Fibroblast of lung (primary cell): ENCODE data around the gene CDC42SE1. TPM values are rescaled to one million over a fixed set of nuclear protein-coding genes. Genes with fewer than 3 reads are reported as not detected.

Experiments
- DNase-seq, 2 donors: peaks; one replicate each; pipeline versions ENCODE4 v3.0.0 to v3.0.0-alpha.2; 2010; ENCODE audit warnings: low read depth in 2 of 2
- H2AFZ ChIP-seq: 2 replicates; pipeline ENCODE4 v1.5.1; 2012; ENCODE audit warnings: low read length, control low read depth, inconsistent platforms
- H3K27ac ChIP-seq: 2 replicates; pipeline ENCODE4 v1.5.1; 2011; ENCODE audit warnings: low read length, control low read depth; ENCODE audit not compliant: insufficient read depth
- H3K27me3 ChIP-seq: 2 replicates; pipeline ENCODE4 v1.5.1; 2011; ENCODE audit warnings: mild to moderate bottlenecking, low read length; ENCODE audit not compliant: control insufficient read depth, insufficient read depth
- H3K36me3 ChIP-seq: 2 replicates; pipeline ENCODE4 v1.5.1; 2011; ENCODE audit warnings: low read length; ENCODE audit not compliant: control insufficient read depth, insufficient read depth
- H3K4me1 ChIP-seq: 2 replicates; pipeline ENCODE4 v1.5.1; 2011; ENCODE audit warnings: low read length; ENCODE audit not compliant: control insufficient read depth, insufficient read depth; ENCODE audit errors: extremely low read depth
- H3K4me2 ChIP-seq: 2 replicates; pipeline ENCODE4 v1.5.1; 2011; ENCODE audit warnings: low read length, control low read depth; ENCODE audit not compliant: insufficient read depth; ENCODE audit errors: extremely low read depth
- H3K4me3 ChIP-seq, 4 experiments: fragments of 200-600 bp in 1 of 4; sonication (generic) in 1 of 4; replicated peaks in 1 of 4; 2 replicates each; pipeline ENCODE4 v1.5.1; 2011 to 2016; ENCODE audit warnings: low read length in 4 of 4, low read depth in 3 of 4, mild to moderate bottlenecking in 3 of 4, control low read depth in 2 of 4, inconsistent platforms in 1 of 4, mixed read lengths in 1 of 4; ENCODE audit not compliant: insufficient read depth in 1 of 4; ENCODE audit errors: control extremely low read depth in 1 of 4
- H3K79me2 ChIP-seq: 2 replicates; pipeline ENCODE4 v1.5.1; 2012; ENCODE audit warnings: mild to moderate bottlenecking, low read length, inconsistent platforms; ENCODE audit not compliant: control insufficient read depth, insufficient read depth
- H3K9ac ChIP-seq: 2 replicates; pipeline ENCODE4 v1.5.1; 2011; ENCODE audit warnings: mild to moderate bottlenecking, low read length, control low read depth; ENCODE audit not compliant: insufficient read depth
- H3K9me3 ChIP-seq: 2 replicates; pipeline ENCODE4 v1.5.1; 2012; ENCODE audit warnings: low read depth, low read length; ENCODE audit not compliant: control insufficient read depth, insufficient read depth
- H4K20me1 ChIP-seq: 2 replicates; pipeline ENCODE4 v1.5.1; 2011; ENCODE audit warnings: low read length; ENCODE audit not compliant: control insufficient read depth, insufficient read depth; ENCODE audit errors: extremely low read depth
- CTCF ChIP-seq, 2 donors: IDR thresholded peaks in 1 of 2; conservative IDR thresholded peaks in 1 of 2; 1 replicate in 1 of 2; 2 replicates in 1 of 2; pipeline ENCODE4 v1.5.1; 2011 to 2012; ENCODE audit warnings: low read length in 2 of 2, control low read depth in 1 of 2, inconsistent platforms in 1 of 2, low read depth in 1 of 2, mild to moderate bottlenecking in 1 of 2
- EZH2 ChIP-seq: IDR thresholded peaks from 2 replicates; pipeline ENCODE4 v1.5.1; 2012; ENCODE audit warnings: low read length, control low read depth, mild to moderate bottlenecking; ENCODE audit errors: missing control alignments
- polyA plus RNA-seq, 2 donors: library from polyadenylated mRNA; depleted of rRNA in 1 of 2; stranded (reverse) in 1 of 2; unstranded in 1 of 2; fragments of >200 nt; gene quantifications; 2 replicates each; pipeline ENCODE4 v1.2.1, GENCODE V29; 2011 to 2012; ENCODE audit warnings: missing spikeins in 1 of 2
- total RNA-seq: library from RNA; depleted of rRNA; stranded (reverse); fragments of >200 nt; gene quantifications from 2 replicates; pipeline ENCODE4 v1.2.1, GENCODE V29; 2014

Gene CDC42SE1
- total and polyA plus RNA-seq, 2 donors (not counting 1 experiment from before 2014, with no cell fraction given), result 36.5 to 49.9 TPM

GRCh38 chr1:151009206-151009587 lies 50.2 kb downstream of the CDC42SE1 start:
- peak; percentile 43 to 88 for DNase-seq
- Histone ChIP-seq H3K9ac (peak overlapping the region; percentile 86), H4K20me1 (no peaks in the 10 kb centered on the region), H2AFZ (peak overlapping the region; percentile 97), H3K4me2 (peak overlapping the region; percentile 94), H3K4me1 (peaks cover 14% of the 10 kb centered on the region), H3K27ac (peak overlapping the region; percentile 94), H3K27me3 (no peaks in the 10 kb centered on the region), H3K4me3 (peak overlapping the region; percentile 76 to 98 (median 88)), H3K9me3 (no peaks in the 10 kb centered on the region), H3K36me3 (no peaks in the 10 kb centered on the region), H3K79me2 (peaks cover 3% of the 10 kb centered on the region)
- TF ChIP-seq CTCF (conservative IDR thresholded peaks at IDR 0.05 in 1 of 2, IDR thresholded peaks at IDR 0.05 in 1 of 2; ENCODE audit: low read depth in 1 of 2, low read length in 2 of 2) (no peak), EZH2 (no peak)

- Histone ChIP-seq H2AFZ (peak within 1 kb of the TSS; percentile 97), H4K20me1 (no peaks in the 10 kb centered on the region), H3K27ac (peak within 1 kb of the TSS; percentile 94), H3K79me2 (peaks cover 3% of the 10 kb centered on the region), H3K4me1 (peaks cover 14% of the 10 kb centered on the region), H3K4me3 (peak within 1 kb of the TSS; percentile 76 to 98 (median 88)), H3K27me3 (no peaks in the 10 kb centered on the region), H3K36me3 (no peaks in the 10 kb centered on the region), H3K4me2 (peak within 1 kb of the TSS; percentile 94), H3K9me3 (no peaks in the 10 kb centered on the region), H3K9ac (peak within 1 kb of the TSS; percentile 86)
- no peak for TF ChIP-seq EZH2
- TF ChIP-seq CTCF (conservative IDR thresholded peaks at IDR 0.05 in 1 of 2, IDR thresholded peaks at IDR 0.05 in 1 of 2; ENCODE audit: low read depth in 1 of 2, low read length in 2 of 2), result no peak
- DNase-seq, result peak; percentile 92 to 96
These were observed 50.9 kb downstream of the CDC42SE1 start, which contains the start of gene PRUNE1 for GRCh38 chr1:151008244-151009205. Gene PRUNE1, plus strand, starts transcription at chr1:151008449. Its CDS starts 184 bp downstream, at chr1:151008633.

GRCh38 chr1:151007853-151008243 lies 51.6 kb downstream of the CDC42SE1 start:
- Histone ChIP-seq H3K36me3 (no peaks in the 10 kb centered on the region), H3K9ac (peak overlapping the region; percentile 48), H3K9me3 (no peaks in the 10 kb centered on the region), H3K79me2 (peaks cover 3% of the 10 kb centered on the region), H2AFZ (peak overlapping the region; percentile 48), H3K27ac (peak overlapping the region; percentile 94), H3K4me2 (peak overlapping the region; percentile 83), H3K27me3 (no peaks in the 10 kb centered on the region), H3K4me1 (peaks cover 14% of the 10 kb centered on the region), H4K20me1 (no peaks in the 10 kb centered on the region), H3K4me3 (peak overlapping the region; percentile 16 to 94 (median 42))
- DNase-seq, result no peak
- no peak for TF ChIP-seq CTCF (conservative IDR thresholded peaks at IDR 0.05 in 1 of 2, IDR thresholded peaks at IDR 0.05 in 1 of 2; ENCODE audit: low read depth in 1 of 2, low read length in 2 of 2)
